Hematopoietic multipotent progenitor cell treated with erythropoietin and hydrocortisone succinate and interleukin-3 and kit ligand, for 8 days (in vitro differentiated cells): Measurements from ENCODE around the gene ARNT2.

Source experiments
- DNase-seq: peaks from one replicate; pipeline ENCODE4 v3.0.0-alpha.2; 2015

ARNT2 gene

GRCh38 chr15:80468796-80469195, 64.6 kb downstream of the ARNT2 start:
- DNase-seq, result no peak

- no peak for DNase-seq
These were observed 67.7 kb downstream of the ARNT2 start for GRCh38 chr15:80471881-80472280.

- DNase-seq, result no peak
These were observed 69.4 kb downstream of the ARNT2 start for GRCh38 chr15:80473286-80474223.

GRCh38 chr15:80474224-80475215, 70.3 kb downstream of the ARNT2 start:
- no peak for DNase-seq

GRCh38 chr15:80475572-80475971, 71.4 kb downstream of the ARNT2 start:
- no peak for DNase-seq

- no peak for DNase-seq
These were observed 71.9 kb downstream of the ARNT2 start for GRCh38 chr15:80476036-80476435.

DNA sequence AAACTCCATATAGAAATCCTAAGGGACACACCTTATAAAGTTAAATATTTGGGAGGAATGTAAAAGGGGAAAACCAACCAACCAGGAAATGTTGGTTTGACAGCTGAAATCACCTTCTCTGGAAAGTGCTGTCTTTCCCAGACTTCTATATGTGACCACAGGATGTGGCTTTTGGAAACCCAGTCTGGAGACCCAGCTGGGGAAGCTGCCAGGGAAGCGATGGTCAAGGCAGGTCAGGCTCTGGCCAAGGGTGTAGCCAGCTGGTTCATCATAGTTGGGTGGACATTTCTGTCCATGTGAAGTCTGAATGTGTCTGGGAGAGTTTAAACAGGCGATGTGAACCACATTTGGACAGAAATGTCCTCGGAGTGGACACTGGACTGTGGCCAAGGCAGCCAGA, 73.9 kb downstream of the ARNT2 start:
- DNase-seq, result no peak

GRCh38 chr15:80479191-80479590, 75.0 kb downstream of the ARNT2 start:
- no peak for DNase-seq

GRCh38 chr15:80480171-80480811, 76.1 kb downstream of the ARNT2 start:
- DNase-seq, result no peak

GRCh38 chr15:80480909-80481308, 76.7 kb downstream of the ARNT2 start:
- no peak for DNase-seq

- DNase-seq, result no peak
These were observed 78.5 kb downstream of the ARNT2 start for GRCh38 chr15:80482696-80483095.

GRCh38 chr15:80483725-80484161, 79.6 kb downstream of the ARNT2 start:
- DNase-seq, result no peak

DNA sequence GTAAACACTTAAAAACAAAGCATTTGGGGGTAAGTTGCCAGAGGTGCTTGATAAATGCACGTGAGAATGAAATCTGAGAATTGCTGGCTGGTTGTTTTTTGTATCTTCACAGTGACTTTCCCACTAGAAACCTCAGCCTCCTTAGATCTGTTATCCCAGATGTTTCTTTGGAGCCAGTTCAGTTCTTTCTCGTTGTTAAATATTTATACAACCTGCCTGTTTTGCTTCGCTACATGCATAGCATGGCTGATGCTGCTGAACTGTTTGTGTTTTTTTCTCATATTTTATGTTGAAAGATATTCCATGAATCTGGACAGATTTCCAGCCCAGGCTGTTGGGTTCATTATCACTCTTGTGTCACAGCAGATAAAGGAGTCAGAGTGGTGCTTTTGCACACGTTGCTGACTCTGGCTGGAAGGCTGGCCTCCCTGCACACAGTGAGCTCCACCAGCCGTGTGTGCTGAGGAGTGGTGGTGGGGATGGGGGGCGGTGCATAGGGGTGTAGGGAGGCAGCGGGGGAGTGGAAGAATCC, 80.2 kb downstream of the ARNT2 start:
- DNase-seq, result no peak

- DNase-seq, result no peak
These were observed 81.4 kb downstream of the ARNT2 start for GRCh38 chr15:80485370-80486164.

GRCh38 chr15:80487839-80488390, 83.7 kb downstream of the ARNT2 start:
- DNase-seq, result no peak

GRCh38 chr15:80489030-80489594, 84.9 kb downstream of the ARNT2 start:
- DNase-seq, result no peak

- DNase-seq, result no peak
These were observed 86.3 kb downstream of the ARNT2 start for GRCh38 chr15:80490431-80490990.

DNA sequence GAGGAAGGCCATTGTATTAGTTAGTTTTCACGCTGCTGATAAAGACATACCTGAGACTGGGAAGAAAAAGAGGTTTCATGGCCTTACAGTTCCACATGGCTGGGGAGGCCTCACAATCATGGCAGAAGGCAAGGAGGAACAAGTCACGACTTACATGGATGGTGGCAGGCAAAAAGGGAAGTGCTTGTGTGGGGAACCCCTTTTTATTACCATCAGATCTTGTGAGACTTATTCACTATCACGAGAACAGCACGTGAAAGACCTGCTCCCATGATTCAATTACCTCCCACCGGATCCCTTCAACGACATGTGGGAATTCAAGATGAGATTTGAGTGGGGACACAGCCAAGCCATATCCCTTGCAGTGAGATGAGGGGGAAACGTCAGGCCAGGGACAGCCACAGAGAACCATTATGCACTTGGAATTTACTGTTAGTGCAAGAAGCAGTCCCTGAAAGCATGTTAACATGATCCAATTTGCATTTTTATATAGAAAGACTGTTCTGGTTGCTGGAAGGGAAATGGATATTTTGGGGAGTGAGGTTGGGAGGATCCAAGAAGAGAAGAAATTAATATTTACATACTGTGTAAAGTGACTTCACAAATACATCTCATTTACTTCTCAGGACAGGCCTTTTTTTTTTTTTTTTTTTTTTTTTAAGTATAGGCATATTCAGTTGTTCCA, 87.1 kb downstream of the ARNT2 start:
- no peak for DNase-seq

DNA sequence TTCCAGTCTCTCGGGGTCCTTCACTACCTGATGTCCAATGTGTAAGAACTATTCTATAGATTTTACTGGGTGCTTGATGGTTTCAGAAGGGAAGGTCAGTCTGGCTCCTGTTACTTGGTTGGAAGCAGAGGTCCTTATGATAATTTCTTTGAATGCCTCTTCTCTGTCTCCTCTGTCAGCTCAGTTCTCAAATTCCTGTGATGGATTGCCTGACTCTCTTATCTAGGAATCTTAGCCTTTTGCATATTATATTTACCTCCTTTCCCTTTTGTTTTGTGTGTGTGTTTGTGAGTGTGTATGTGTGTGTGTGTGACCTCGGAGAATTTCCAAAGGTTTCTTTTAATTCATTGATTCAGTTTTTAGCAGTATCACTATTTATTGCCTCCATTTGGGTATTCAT, 88.2 kb downstream of the ARNT2 start:
- no peak for DNase-seq

- no peak for DNase-seq
These were observed 88.7 kb downstream of the ARNT2 start for GRCh38 chr15:80492874-80493273.
